ENCODE results near the gene PGM2. TPM values are rescaled to one million over a fixed set of nuclear protein-coding genes. Genes with fewer than 3 reads are reported as not detected.
A peak's percentile ranks its signal among the peaks of the same experiment; 100 is the strongest.

Gene PGM2
- total and polyA plus RNA-seq, 10 of the 15 experiments (the other 5 are each of a cell fraction or from before 2014, with no cell fraction given): 11.9 to 41.7 (median 37.1) TPM

DNA sequence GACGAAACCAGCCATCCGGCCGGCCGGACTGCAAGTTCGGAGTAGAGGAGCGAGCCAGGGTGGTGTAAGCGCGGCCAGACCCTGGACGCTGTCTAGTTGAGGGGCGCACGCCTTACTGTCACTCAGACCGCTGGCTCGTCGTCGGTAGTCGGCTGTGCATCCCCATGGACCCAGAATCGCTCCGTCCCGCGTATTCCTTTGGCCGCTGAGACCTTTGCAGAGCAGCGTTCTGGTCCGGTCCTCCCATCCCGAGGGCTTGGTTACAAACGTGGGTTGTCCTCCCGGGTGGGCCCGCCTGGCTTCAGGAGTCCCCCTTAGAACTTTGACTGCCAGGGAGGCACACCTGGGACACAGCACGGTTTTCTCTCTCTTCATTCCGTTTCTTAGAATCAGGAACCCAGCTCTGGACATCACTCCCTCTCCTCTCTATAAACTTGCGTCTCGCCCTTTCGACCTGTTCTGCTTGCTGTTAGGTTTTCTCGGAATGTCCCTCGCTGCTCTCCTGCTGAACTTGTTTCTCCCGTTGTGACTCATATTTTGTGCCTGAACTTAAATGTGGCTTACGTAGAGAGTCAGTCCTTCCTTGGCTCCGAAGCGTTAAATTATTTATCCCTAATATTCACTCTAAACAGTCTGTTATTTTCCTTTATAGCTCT lies 672 bp downstream of the PGM2 start:
- in situ Hi-C loops (cut with MboI) (no loop called here), intact Hi-C loops (cut with micrococcal nuclease; ENCODE audit: unreplicated experiment) (loop anchor here (2.0 to 5.0 kb wide), 3 partner anchors 64 to 150 kb away; partner anchors contain the start of genes RELL1 and TBC1D1)
- H4K20me1 ChIP-seq (ENCODE audit: control insufficient read depth, insufficient read depth): no peaks in the 10 kb centered on the region
- ChIA-PET SMC1A (ENCODE audit: uncharacterized antibody, unreplicated experiment) (interaction anchor here (0.6 to 3.3 kb wide), 9 partner anchors 7 to 208 kb away, joined by 3 to 10 read pairs (median 3); no protein-coding TSS in a partner anchor), POLR2A (interaction anchor here (0.7 to 2.0 kb wide), 9 partner anchors 8 to 176 kb away, joined by 3 to 14 read pairs (median 3); partner anchors contain the start of gene TBC1D1), CTCF (interaction anchor here (0.7 to 4.2 kb wide), 8 partner anchors 9 to 307 kb away, joined by 3 to 26 read pairs (median 4); no protein-coding TSS in a partner anchor), RAD21 (ENCODE audit: unreplicated experiment) (interaction anchor here (0.9 to 2.7 kb wide), 7 partner anchors 9 to 209 kb away, joined by 3 to 28 read pairs (median 5); partner anchors contain the start of gene TBC1D1)
- 2% methylated on average over 38 of the region's 38 CpGs for WGBS (ENCODE audit: insufficient coverage, insufficient replicate concordance, low lambda C conversion rate, missing lambda C conversion rate)
- H3K27me3 ChIP-seq (replicated peaks in 1 of 2; ENCODE audit: control insufficient read depth in 2 of 2, insufficient read depth in 2 of 2, low read length in 1 of 2): no peaks in the 10 kb centered on the region
- no TSS peak for BruUV-seq (replicated peaks)
- H3K4me3 ChIP-seq: peak overlapping the region; percentile 79
- 0 out of 4 replicates have a peak, but pooled peaks cover 0 to 2% of the 10 kb centered on the region in 2 experiments for H3K36me3 ChIP-seq (ENCODE audit: control insufficient read depth in 2 of 2, insufficient read depth in 2 of 2, low read length in 1 of 2)
- FAIRE-seq (peak; percentile 80), ATAC-seq (peak; percentile 69), DNase-seq (ENCODE audit: low read depth, low spot score) (no peak)
- 0 out of 2 replicates have a peak, but pooled peaks cover 5% of the 10 kb centered on the region for H3K4me1 ChIP-seq (ENCODE audit: control insufficient read depth, insufficient read depth, low read length)
- peak overlapping the region; percentile 81 for H2AFZ ChIP-seq (ENCODE audit: control insufficient read depth, low read depth, low read length)
- peak overlapping the region; percentile 64 for H3K4me2 ChIP-seq (ENCODE audit: control insufficient read depth, insufficient read depth)
- H3K9me3 ChIP-seq (replicated peaks; ENCODE audit: control insufficient read depth, insufficient read depth, low read length): no peaks in the 10 kb centered on the region
- peak overlapping the region; percentile 66 for H3K27ac ChIP-seq (ENCODE audit: control insufficient read depth, insufficient read depth)
- peak overlapping the region; percentile 65 for H3K9ac ChIP-seq (ENCODE audit: control insufficient read depth, insufficient read depth, low read length)
- peaks cover 12% of the 10 kb centered on the region for H3K79me2 ChIP-seq (ENCODE audit: control insufficient read depth, insufficient read depth, low read length)
- no peak for TF ChIP-seq STAT1 (conservative IDR thresholded peaks at IDR 0.05)
- no peak for TF ChIP-seq MEF2B (IDR thresholded peaks at IDR 0.05; ENCODE audit: partially characterized antibody, poor library complexity, severe bottlenecking)
- TF ChIP-seq EGR1 (IDR thresholded peaks at IDR 0.05; ENCODE audit: borderline replicate concordance in 1 of 2, low read depth in 2 of 2, low read length in 2 of 2): no peak
- TF ChIP-seq, protein P1, sequence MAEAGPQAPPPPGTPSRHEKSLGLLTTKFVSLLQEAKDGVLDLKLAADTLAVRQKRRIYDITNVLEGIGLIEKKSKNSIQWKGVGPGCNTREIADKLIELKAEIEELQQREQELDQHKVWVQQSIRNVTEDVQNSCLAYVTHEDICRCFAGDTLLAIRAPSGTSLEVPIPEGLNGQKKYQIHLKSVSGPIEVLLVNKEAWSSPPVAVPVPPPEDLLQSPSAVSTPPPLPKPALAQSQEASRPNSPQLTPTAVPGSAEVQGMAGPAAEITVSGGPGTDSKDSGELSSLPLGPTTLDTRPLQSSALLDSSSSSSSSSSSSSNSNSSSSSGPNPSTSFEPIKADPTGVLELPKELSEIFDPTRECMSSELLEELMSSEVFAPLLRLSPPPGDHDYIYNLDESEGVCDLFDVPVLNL (IDR thresholded peaks at IDR 0.05; ENCODE audit: low read depth, low read length): no peak
- no peak for TF ChIP-seq NR2C2 (IDR thresholded peaks at IDR 0.05; ENCODE audit: borderline replicate concordance, control insufficient read depth, insufficient read length, low read depth)
- TF ChIP-seq SREBF2 (IDR thresholded peaks at IDR 0.05; ENCODE audit: low read length): no peak
- no peak for TF ChIP-seq TAF1 (IDR thresholded peaks at IDR 0.05; ENCODE audit: borderline replicate concordance, low read depth, low read length)
- TF ChIP-seq, protein P2, sequence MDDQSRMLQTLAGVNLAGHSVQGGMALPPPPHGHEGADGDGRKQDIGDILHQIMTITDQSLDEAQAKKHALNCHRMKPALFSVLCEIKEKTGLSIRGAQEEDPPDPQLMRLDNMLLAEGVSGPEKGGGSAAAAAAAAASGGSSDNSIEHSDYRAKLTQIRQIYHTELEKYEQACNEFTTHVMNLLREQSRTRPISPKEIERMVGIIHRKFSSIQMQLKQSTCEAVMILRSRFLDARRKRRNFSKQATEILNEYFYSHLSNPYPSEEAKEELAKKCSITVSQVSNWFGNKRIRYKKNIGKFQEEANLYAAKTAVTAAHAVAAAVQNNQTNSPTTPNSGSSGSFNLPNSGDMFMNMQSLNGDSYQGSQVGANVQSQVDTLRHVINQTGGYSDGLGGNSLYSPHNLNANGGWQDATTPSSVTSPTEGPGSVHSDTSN (IDR thresholded peaks at IDR 0.05; ENCODE audit: insufficient replicate concordance, low read depth, low read length): peak; percentile 28
- no peak for TF ChIP-seq ZBED1 (IDR thresholded peaks at IDR 0.05; ENCODE audit: borderline replicate concordance)
- no peak for TF ChIP-seq POLR2A (IDR thresholded peaks at IDR 0.05; ENCODE audit: low read depth, low read length)
- TF ChIP-seq SMC3 (IDR thresholded peaks at IDR 0.05; ENCODE audit: borderline replicate concordance, low read length): 0 out of 2 replicates have a peak, but pooled peaks have one; percentile 7
- TF ChIP-seq JUND (IDR thresholded peaks at IDR 0.05; ENCODE audit: low read depth, low read length): 0 out of 2 replicates have a peak, but pooled peaks have one; percentile 6
- TF ChIP-seq BHLHE40 (IDR thresholded peaks at IDR 0.05; ENCODE audit: borderline replicate concordance in 1 of 2, low read depth in 2 of 2, low read length in 1 of 2): no peak
- TF ChIP-seq TARDBP (IDR thresholded peaks at IDR 0.05; ENCODE audit: borderline replicate concordance): no peak
- no peak for TF ChIP-seq RBBP5 (conservative IDR thresholded peaks at IDR 0.05)
- TF ChIP-seq TCF3 (IDR thresholded peaks at IDR 0.05; ENCODE audit: borderline replicate concordance, insufficient read depth, low read depth, low read length): no peak
- TF ChIP-seq POU2F2 (IDR thresholded peaks at IDR 0.05; ENCODE audit: borderline replicate concordance, low read depth, low read length): no peak
- TF ChIP-seq, protein P3, sequence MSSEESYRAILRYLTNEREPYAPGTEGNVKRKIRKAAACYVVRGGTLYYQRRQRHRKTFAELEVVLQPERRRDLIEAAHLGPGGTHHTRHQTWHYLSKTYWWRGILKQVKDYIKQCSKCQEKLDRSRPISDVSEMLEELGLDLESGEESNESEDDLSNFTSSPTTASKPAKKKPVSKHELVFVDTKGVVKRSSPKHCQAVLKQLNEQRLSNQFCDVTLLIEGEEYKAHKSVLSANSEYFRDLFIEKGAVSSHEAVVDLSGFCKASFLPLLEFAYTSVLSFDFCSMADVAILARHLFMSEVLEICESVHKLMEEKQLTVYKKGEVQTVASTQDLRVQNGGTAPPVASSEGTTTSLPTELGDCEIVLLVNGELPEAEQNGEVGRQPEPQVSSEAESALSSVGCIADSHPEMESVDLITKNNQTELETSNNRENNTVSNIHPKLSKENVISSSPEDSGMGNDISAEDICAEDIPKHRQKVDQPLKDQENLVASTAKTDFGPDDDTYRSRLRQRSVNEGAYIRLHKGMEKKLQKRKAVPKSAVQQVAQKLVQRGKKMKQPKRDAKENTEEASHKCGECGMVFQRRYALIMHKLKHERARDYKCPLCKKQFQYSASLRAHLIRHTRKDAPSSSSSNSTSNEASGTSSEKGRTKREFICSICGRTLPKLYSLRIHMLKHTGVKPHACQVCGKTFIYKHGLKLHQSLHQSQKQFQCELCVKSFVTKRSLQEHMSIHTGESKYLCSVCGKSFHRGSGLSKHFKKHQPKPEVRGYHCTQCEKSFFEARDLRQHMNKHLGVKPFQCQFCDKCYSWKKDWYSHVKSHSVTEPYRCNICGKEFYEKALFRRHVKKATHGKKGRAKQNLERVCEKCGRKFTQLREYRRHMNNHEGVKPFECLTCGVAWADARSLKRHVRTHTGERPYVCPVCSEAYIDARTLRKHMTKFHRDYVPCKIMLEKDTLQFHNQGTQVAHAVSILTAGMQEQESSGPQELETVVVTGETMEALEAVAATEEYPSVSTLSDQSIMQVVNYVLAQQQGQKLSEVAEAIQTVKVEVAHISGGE (CRISPR knock-in tag; IDR thresholded peaks at IDR 0.05): no peak
